HG03175 (cell line): ENCODE results near the gene SLC27A4.

Experiments
- ATAC-seq: cut with Tn5 transposase; IDR thresholded peaks from one replicate; pipeline ENCODE4 v1.9.1; 2021; ENCODE audit warnings: mild to moderate bottlenecking, moderate library complexity; ENCODE audit not compliant: unreplicated experiment

Gene SLC27A4

GRCh38 chr9:128390150-128390812 lies 50.0 kb downstream of the SLC27A4 start:
- no peak for ATAC-seq

GRCh38 chr9:128390813-128391711 lies 50.7 kb downstream of the SLC27A4 start:
- ATAC-seq, result no peak

GRCh38 chr9:128391956-128392301 lies 51.6 kb downstream of the SLC27A4 start:
- no peak for ATAC-seq

GRCh38 chr9:128392302-128393144 lies 52.2 kb downstream of the SLC27A4 start:
- ATAC-seq, result no peak

GRCh38 chr9:128393145-128393775 lies 52.9 kb downstream of the SLC27A4 start:
- no peak for ATAC-seq

GRCh38 chr9:128393970-128394369 lies 53.6 kb downstream of the SLC27A4 start:
- ATAC-seq, result no peak

- ATAC-seq, result no peak
These were observed 54.2 kb downstream of the SLC27A4 start for GRCh38 chr9:128394379-128395168.

- ATAC-seq, result no peak
These were observed 56.8 kb downstream of the SLC27A4 start for GRCh38 chr9:128396970-128397613.

GRCh38 chr9:128397831-128398230 lies 57.5 kb downstream of the SLC27A4 start:
- no peak for ATAC-seq

- ATAC-seq, result no peak
These were observed 59.5 kb downstream of the SLC27A4 start for GRCh38 chr9:128399861-128400260.

- ATAC-seq, result no peak
These were observed 64.2 kb downstream of the SLC27A4 start for GRCh38 chr9:128404560-128404959.

GRCh38 chr9:128405077-128405779 lies 64.9 kb downstream of the SLC27A4 start:
- ATAC-seq, result no peak

- ATAC-seq, result no peak
These were observed 65.4 kb downstream of the SLC27A4 start for GRCh38 chr9:128405780-128406171.

GRCh38 chr9:128406848-128407391 lies 66.6 kb downstream of the SLC27A4 start:
- no peak for ATAC-seq

- ATAC-seq, result no peak
These were observed 68.7 kb downstream of the SLC27A4 start for GRCh38 chr9:128408963-128409431.

- no peak for ATAC-seq
These were observed 69.1 kb downstream of the SLC27A4 start for GRCh38 chr9:128409450-128409849.

- no peak for ATAC-seq
These were observed 69.7 kb downstream of the SLC27A4 start for GRCh38 chr9:128409978-128410377.
